DND-41 (cell line): Measurements from ENCODE around the gene TNS1.

Experiments used
- CTCF ChIP-seq: IDR thresholded peaks from 2 replicates; pipeline ENCODE4 v1.5.1; 2012; ENCODE audit warnings: borderline replicate concordance, low read length, moderate library complexity, mild to moderate bottlenecking; ENCODE audit not compliant: poor library complexity, severe bottlenecking; ENCODE audit errors: extremely low read depth
- EZH2 ChIP-seq: IDR thresholded peaks from 3 replicates; pipeline ENCODE4 v1.6.1; 2012; ENCODE audit warnings: borderline replicate concordance, low read depth, mild to moderate bottlenecking, moderate library complexity, low read length, inconsistent platforms; ENCODE audit not compliant: severe bottlenecking

- TF ChIP-seq CTCF (no peak), EZH2 (no peak)
Measured at GRCh38 chr2:218008060-218009040, 5.6 kb upstream of the TNS1 start.
